HCT116 (cell line): ENCODE data around the gene ATF6B. TPM values are rescaled to one million over a fixed set of nuclear protein-coding genes. Genes with fewer than 3 reads are reported as not detected.

Source experiments
- ATAC-seq: fragments of 200-7000 bp; cut with Tn5 transposase; 2 replicates; pipeline ENCODE4 v1.9.1; 2020; ENCODE audit warnings: mild to moderate bottlenecking, moderate library complexity
- BruUV-seq: library from RNA; stranded (reverse); fragments of 400-500 nt; replicated peaks from 2 replicates; lab custom pipeline; 2021; lab: Mats Ljungman, UMichigan
- CTCF ChIA-PET: fragments of 300-600 bp; sonication (Branson Sonifier 250); formaldehyde crosslinking; loops from one replicate; lab custom pipeline; 2021; ENCODE audit warnings: antibody characterized with exemption; lab: Charles Lee
- POLR2A ChIA-PET: fragments of 300-600, 350-600 bp; sonication (Branson Sonifier 250); formaldehyde crosslinking; loops from one replicate; lab custom pipeline; 2021; ENCODE audit warnings: antibody characterized with exemption; lab: Charles Lee
- RAD21 ChIA-PET, 2 experiments: fragments of 300-600 bp; sonication (Branson Sonifier 250); formaldehyde crosslinking; loops; one replicate each; lab custom pipeline; 2023; ENCODE audit warnings: low total read pairs in 2 of 2; ENCODE audit not compliant: uncharacterized antibody in 2 of 2, unreplicated experiment in 2 of 2, low non-redundant PET in 1 of 2; lab: Charles Lee
- DNase-seq: peaks from one replicate; pipeline ENCODE4 v3.0.0-alpha.2; 2010; ENCODE audit warnings: low read depth, low spot score
- H2AFZ ChIP-seq: fragments of 200-600 bp; shearing (Covaris generic), sonication (generic); 2 replicates; pipeline ENCODE4 v1.6.1; 2017; ENCODE audit warnings: low read depth, mixed run types, mixed read lengths, antibody characterized with exemption, low read length; ENCODE audit not compliant: poor library complexity, severe bottlenecking
- H3K27ac ChIP-seq: 2 replicates; pipeline ENCODE4 v1.5.1; 2012; ENCODE audit warnings: low read depth, low read length
- H3K27me3 ChIP-seq: fragments of 200-600 bp; sonication (generic); 2 replicates; pipeline ENCODE4 v1.6.1; 2016; ENCODE audit warnings: mixed run types, low read length, mixed read lengths; ENCODE audit not compliant: insufficient read depth
- H3K36me3 ChIP-seq, 2 experiments: fragments of 200-500 bp in 1 of 2; fragments of 200-600 bp in 1 of 2; sonication (Bioruptor generic) in 1 of 2; sonication (generic) in 1 of 2; 2 replicates each; pipeline versions ENCODE4 v1.5.1 to v1.6.1; 2014 to 2016; ENCODE audit warnings: low read length in 2 of 2, inconsistent platforms in 1 of 2, mixed read lengths in 1 of 2, mixed run types in 1 of 2; ENCODE audit not compliant: insufficient read depth in 2 of 2, control insufficient read depth in 1 of 2
- H3K4me1 ChIP-seq, 2 experiments: fragments of 200-600 bp in 1 of 2; sonication (generic) in 1 of 2; 2 replicates each; pipeline versions ENCODE4 v1.5.1 to v1.6.1; 2012 to 2017; ENCODE audit warnings: low read length in 2 of 2, inconsistent platforms in 1 of 2, mild to moderate bottlenecking in 1 of 2, mixed read lengths in 1 of 2, mixed run types in 1 of 2, moderate library complexity in 1 of 2; ENCODE audit not compliant: insufficient read depth in 2 of 2, control insufficient read depth in 1 of 2
- H3K4me2 ChIP-seq: fragments of 200-600 bp; sonication (generic); 2 replicates; pipeline ENCODE4 v1.6.1; 2017; ENCODE audit warnings: mixed run types, low read length, mixed read lengths
- H3K4me3 ChIP-seq, 2 experiments: fragments of 200-600 bp in 1 of 2; sonication (generic) in 1 of 2; replicated peaks in 1 of 2; 2 replicates each; pipeline ENCODE4 v1.5.1; 2011 to 2016; ENCODE audit warnings: low read length in 2 of 2, control low read depth in 1 of 2, low read depth in 1 of 2, mild to moderate bottlenecking in 1 of 2, mixed read lengths in 1 of 2, mixed run types in 1 of 2
- H3K79me2 ChIP-seq: fragments of 200-600 bp; sonication (generic); 2 replicates; pipeline ENCODE4 v1.6.1; 2017; ENCODE audit warnings: mild to moderate bottlenecking, mixed run types, low read length, moderate library complexity, mixed read lengths; ENCODE audit not compliant: insufficient read depth
- H3K9ac ChIP-seq: fragments of 200-600 bp; sonication (generic); 2 replicates; pipeline ENCODE4 v1.6.1; 2016; ENCODE audit warnings: low read length, mixed read lengths
- H3K9me2 ChIP-seq: fragments of 200-600 bp; sonication (generic), shearing (Covaris generic); 2 replicates; pipeline ENCODE4 v1.6.1; 2017; ENCODE audit warnings: mixed run types, mild to moderate bottlenecking, moderate library complexity; ENCODE audit not compliant: insufficient read depth
- H3K9me3 ChIP-seq, 2 experiments: fragments of 200-500 bp in 1 of 2; fragments of 200-600 bp in 1 of 2; sonication (Bioruptor generic) in 1 of 2; sonication (generic) in 1 of 2; 2 replicates each; pipeline ENCODE4 v1.6.1; 2014 to 2017; ENCODE audit warnings: low read length in 2 of 2, mixed read lengths in 2 of 2, inconsistent platforms in 1 of 2, low read depth in 1 of 2, mild to moderate bottlenecking in 1 of 2, mixed run types in 1 of 2, moderate library complexity in 1 of 2; ENCODE audit not compliant: control insufficient read depth in 1 of 2, insufficient read depth in 1 of 2
- H4K20me1 ChIP-seq: fragments of 200-600 bp; sonication (generic), shearing (Covaris generic); 2 replicates; pipeline ENCODE4 v1.6.1; 2017; ENCODE audit warnings: mixed run types, mild to moderate bottlenecking, moderate library complexity; ENCODE audit not compliant: insufficient read depth
- ATF3 ChIP-seq: IDR thresholded peaks from 2 replicates; pipeline ENCODE4 v1.6.1; 2012
- CBX3 ChIP-seq: IDR thresholded peaks from 2 replicates; pipeline ENCODE4 v1.6.1; 2012; ENCODE audit warnings: low read depth
- CEBPB ChIP-seq: IDR thresholded peaks from 2 replicates; pipeline ENCODE4 v1.6.1; 2012; ENCODE audit warnings: low read depth
- ELF1 ChIP-seq: IDR thresholded peaks from 2 replicates; pipeline ENCODE4 v1.6.1; 2012; ENCODE audit warnings: low read depth, borderline replicate concordance
- FOSL1 ChIP-seq: IDR thresholded peaks from 2 replicates; pipeline ENCODE4 v1.6.1; 2012; ENCODE audit warnings: low read depth
- JUND ChIP-seq: IDR thresholded peaks from 2 replicates; pipeline ENCODE4 v1.6.1; 2012
- MAX ChIP-seq: IDR thresholded peaks from 2 replicates; pipeline ENCODE4 v1.6.1; 2012
- POLR2A ChIP-seq: IDR thresholded peaks from 2 replicates; pipeline ENCODE4 v1.7.0; 2011; ENCODE audit warnings: borderline replicate concordance; ENCODE audit not compliant: insufficient read depth, insufficient read length; ENCODE audit errors: extremely low read depth
- RAD21 ChIP-seq: IDR thresholded peaks from 2 replicates; pipeline ENCODE4 v1.6.1; 2012; ENCODE audit warnings: low read depth, mild to moderate bottlenecking
- REST ChIP-seq: IDR thresholded peaks from 2 replicates; pipeline ENCODE4 v1.6.1; 2012; ENCODE audit warnings: low read depth
- TCF7L2 ChIP-seq: IDR thresholded peaks from 2 replicates; pipeline ENCODE4 v1.7.0; 2011; ENCODE audit warnings: borderline replicate concordance, inconsistent platforms; ENCODE audit not compliant: insufficient read depth, insufficient read length; ENCODE audit errors: extremely low read depth
- YY1 ChIP-seq: IDR thresholded peaks from 2 replicates; pipeline ENCODE4 v1.6.1; 2011; ENCODE audit warnings: low read length, low read depth, moderate library complexity, mild to moderate bottlenecking; ENCODE audit not compliant: insufficient replicate concordance; ENCODE audit errors: extremely low read depth
- ZBTB33 ChIP-seq: IDR thresholded peaks from 2 replicates; pipeline ENCODE4 v1.6.1; 2011; ENCODE audit warnings: mild to moderate bottlenecking, low read length, moderate library complexity; ENCODE audit not compliant: insufficient replicate concordance; ENCODE audit errors: extremely low read depth
- ZFX ChIP-seq: fragments of 450-650 bp; IDR thresholded peaks from 2 replicates; pipeline ENCODE4 v1.6.1; 2017
- ZNF274 ChIP-seq: fragments of 200-500 bp; sonication (Bioruptor generic); IDR thresholded peaks from 2 replicates; pipeline ENCODE4 v1.6.1; 2014; ENCODE audit warnings: mild to moderate bottlenecking, low read depth, low read length, inconsistent platforms
- intact Hi-C: fragments of 100-400 bp; cut with micrococcal nuclease; formaldehyde crosslinking; loops from 2 replicates; pipeline ENCODE4 v1.10.0; 2022
- total RNA-seq: library from RNA; stranded (reverse); gene quantifications from one replicate; pipeline ENCODE4 v1.2.1, GENCODE V29; 2021; ENCODE audit not compliant: unreplicated experiment

ATF6B gene
- total RNA-seq, 1 experiment from 2014 or later: 63.9 TPM

GRCh38 chr6:32129297-32130088 is 1.4 kb upstream of the ATF6B start:
- intact Hi-C loops: loop anchor here (1.0 kb wide), 3 partner anchors 25 to 67 kb away; partner anchors contain the start of genes PPT2 and RNF5
- RAD21 ChIA-PET: interaction anchor here (0.6 to 1.9 kb wide), 4 partner anchors 9 to 66 kb away, joined by 3 to 6 read pairs (median 4); no protein-coding TSS in a partner anchor
- H3K27ac ChIP-seq: peak overlapping the region; percentile 92
- peak overlapping the region; percentile 73 for H3K9ac ChIP-seq
- peaks cover 27% of the 10 kb centered on the region for H3K79me2 ChIP-seq
- peak overlapping the region; percentile 94 to 100 for H3K4me3 ChIP-seq
- TSS peak; percentile 62 for BruUV-seq
- no peaks in the 10 kb centered on the region; a peak in 1 of 4 replicates for H3K36me3 ChIP-seq
- H2AFZ ChIP-seq: no peak overlapping the region
- TF ChIP-seq TCF7L2: no peak
- no peak for TF ChIP-seq ZFX
- TF ChIP-seq YY1: no peak
- no peak for TF ChIP-seq ELF1
- no peak for TF ChIP-seq JUND
- TF ChIP-seq CEBPB: no peak
- TF ChIP-seq POLR2A: no peak
- TF ChIP-seq MAX: no peak
- no peak for TF ChIP-seq CBX3
- TF ChIP-seq ATF3: no peak
- TF ChIP-seq RAD21: no peak
- TF ChIP-seq REST: no peak
- no peak for TF ChIP-seq ZBTB33
- TF ChIP-seq ZNF274: no peak
- no peak for TF ChIP-seq FOSL1
- TF ChIP-seq, all 23 proteins: peak for 0
- ChIA-PET POLR2A (interaction anchor here (0.5 to 1.7 kb wide), 6 partner anchors 13 to 850 kb away, joined by 3 to 5 read pairs (median 3); no protein-coding TSS in a partner anchor), CTCF (interaction anchor here (1.8 to 2.0 kb wide), 2 partner anchors 11 to 66 kb away, joined by 7 to 12 read pairs; no protein-coding TSS in a partner anchor)
- DNase-seq (no peak), ATAC-seq (no peak)
- Histone ChIP-seq H3K27me3 (no peaks in the 10 kb centered on the region), H3K9me2 (no peaks in the 10 kb centered on the region), H3K4me2 (peak overlapping the region; percentile 86), H4K20me1 (no peaks in the 10 kb centered on the region), H3K4me1 (peaks cover 24 to 31% of the 10 kb centered on the region in 2 experiments), H3K9me3 (no peaks in the 10 kb centered on the region)
